GM18519 (cell line): ENCODE measurements around the gene HPS6.

Source experiments
- ATAC-seq: cut with Tn5 transposase; IDR thresholded peaks from one replicate; pipeline ENCODE4 v1.9.1; 2021; ENCODE audit warnings: mild to moderate bottlenecking, moderate library complexity; ENCODE audit not compliant: unreplicated experiment, low FRiP score

Gene HPS6

DNA sequence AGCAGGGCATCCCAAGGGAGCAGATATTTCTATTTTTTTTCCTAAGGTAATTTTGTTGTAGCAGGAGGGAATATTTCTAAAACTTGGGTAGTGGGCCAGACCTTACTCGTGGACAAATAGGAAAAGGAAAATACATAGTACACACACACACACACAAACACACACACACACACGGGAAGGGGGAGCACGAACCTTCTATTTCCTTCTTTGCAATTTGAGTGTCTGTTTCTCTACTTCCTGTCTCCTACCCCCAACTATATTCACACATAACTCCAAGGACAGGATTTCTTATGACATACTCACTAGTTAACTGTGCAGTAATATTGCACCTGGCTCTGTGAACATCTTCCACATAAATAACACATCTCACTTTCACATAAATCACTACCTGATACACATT, 50.6 kb downstream of the HPS6 start:
- no peak for ATAC-seq

DNA sequence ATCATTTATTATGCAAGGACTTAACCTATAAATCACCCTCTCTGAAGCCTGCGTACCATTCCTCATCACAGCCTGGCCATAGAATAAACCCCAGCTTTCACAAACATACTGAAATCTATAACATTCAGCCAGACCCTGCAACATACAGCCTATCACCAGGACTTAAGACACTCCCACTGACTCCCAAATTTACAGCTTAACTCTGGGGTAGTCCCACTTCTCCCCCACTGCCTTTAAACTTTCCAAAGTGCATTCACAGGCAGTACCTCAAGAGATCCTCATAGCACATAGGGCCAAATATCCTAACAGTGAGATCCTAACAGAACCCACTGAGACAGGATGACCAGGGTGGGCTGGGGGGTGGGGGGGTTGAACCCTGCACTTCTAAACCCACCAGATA, 51.5 kb downstream of the HPS6 start:
- ATAC-seq = no peak
